Glutamatergic neuron (in vitro differentiated cells): ENCODE measurements around the gene SVOP. TPM values are rescaled to one million over a fixed set of nuclear protein-coding genes. Genes with fewer than 3 reads are reported as not detected.

ENCODE experiments used
- DNase-seq: peaks from one replicate; pipeline ENCODE4 v3.0.0; 2022
- H3K27ac Mint-ChIP-seq: one replicate; pipeline ENCODE4 v1.8.0; 2020; ENCODE audit warnings: mild to moderate bottlenecking, mixed read lengths, inconsistent platforms; ENCODE audit not compliant: unreplicated experiment
- H3K27me3 Mint-ChIP-seq: one replicate; pipeline ENCODE4 v1.8.0; 2020; ENCODE audit warnings: mild to moderate bottlenecking, moderate library complexity, mixed read lengths, inconsistent platforms; ENCODE audit not compliant: unreplicated experiment
- H3K36me3 Mint-ChIP-seq: one replicate; pipeline ENCODE4 v1.8.0; 2020; ENCODE audit warnings: mild to moderate bottlenecking, mixed read lengths, inconsistent platforms; ENCODE audit not compliant: unreplicated experiment
- H3K4me1 Mint-ChIP-seq: one replicate; pipeline ENCODE4 v1.8.0; 2020; ENCODE audit warnings: mild to moderate bottlenecking, low read depth, mixed read lengths, inconsistent platforms; ENCODE audit not compliant: unreplicated experiment
- H3K4me3 Mint-ChIP-seq: one replicate; pipeline ENCODE4 v1.8.0; 2020; ENCODE audit warnings: mild to moderate bottlenecking, mixed read lengths, inconsistent platforms; ENCODE audit not compliant: unreplicated experiment
- H3K9me3 Mint-ChIP-seq: one replicate; pipeline ENCODE4 v1.8.0; 2020; ENCODE audit warnings: mild to moderate bottlenecking, moderate library complexity, mixed read lengths, inconsistent platforms; ENCODE audit not compliant: unreplicated experiment
- total RNA-seq: library from RNA; stranded (reverse); fragmentation: NEBNext Ultra II Directional; extraction: Animal tissue kit (Norgen Biotek cat#: 25700); gene quantifications from one replicate; pipeline ENCODE4 v1.2.1, GENCODE V29; 2021; ENCODE audit not compliant: unreplicated experiment
- TF ChIP-seq, protein P1 (sequence below): fragments of 200-600 bp; sonication (generic); IDR thresholded peaks from one replicate; pipeline ENCODE4 v1.5.0; 2021; ENCODE audit not compliant: partially characterized antibody, unreplicated experiment

The SVOP gene
- total RNA-seq, 1 donor from 2014 or later = 79.3 TPM

DNA sequence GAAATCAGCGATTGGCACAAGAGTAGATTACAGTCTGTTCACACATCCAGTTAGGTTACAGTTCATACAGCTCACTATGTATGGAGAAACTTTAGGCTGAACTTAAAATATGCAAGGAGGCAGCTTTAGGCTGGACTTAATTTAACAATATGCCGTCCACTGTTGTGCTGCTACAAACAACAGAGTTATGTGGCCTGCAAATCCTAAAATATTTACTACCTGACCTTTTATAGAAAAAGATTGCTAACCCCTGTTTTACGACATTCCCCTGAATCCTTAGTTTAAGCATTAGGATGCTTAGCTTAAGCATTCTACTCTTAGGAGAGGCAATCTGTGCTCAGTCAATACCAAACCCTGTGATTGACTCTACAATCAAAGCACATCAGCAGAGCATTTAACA is 90.1 kb downstream of the SVOP start:
- DNase-seq = no peak
- TF ChIP-seq, protein P1, sequence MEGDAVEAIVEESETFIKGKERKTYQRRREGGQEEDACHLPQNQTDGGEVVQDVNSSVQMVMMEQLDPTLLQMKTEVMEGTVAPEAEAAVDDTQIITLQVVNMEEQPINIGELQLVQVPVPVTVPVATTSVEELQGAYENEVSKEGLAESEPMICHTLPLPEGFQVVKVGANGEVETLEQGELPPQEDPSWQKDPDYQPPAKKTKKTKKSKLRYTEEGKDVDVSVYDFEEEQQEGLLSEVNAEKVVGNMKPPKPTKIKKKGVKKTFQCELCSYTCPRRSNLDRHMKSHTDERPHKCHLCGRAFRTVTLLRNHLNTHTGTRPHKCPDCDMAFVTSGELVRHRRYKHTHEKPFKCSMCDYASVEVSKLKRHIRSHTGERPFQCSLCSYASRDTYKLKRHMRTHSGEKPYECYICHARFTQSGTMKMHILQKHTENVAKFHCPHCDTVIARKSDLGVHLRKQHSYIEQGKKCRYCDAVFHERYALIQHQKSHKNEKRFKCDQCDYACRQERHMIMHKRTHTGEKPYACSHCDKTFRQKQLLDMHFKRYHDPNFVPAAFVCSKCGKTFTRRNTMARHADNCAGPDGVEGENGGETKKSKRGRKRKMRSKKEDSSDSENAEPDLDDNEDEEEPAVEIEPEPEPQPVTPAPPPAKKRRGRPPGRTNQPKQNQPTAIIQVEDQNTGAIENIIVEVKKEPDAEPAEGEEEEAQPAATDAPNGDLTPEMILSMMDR = no peak
- Mint-ChIP-seq H3K4me3 (no peak overlapping the region), H3K4me1 (no peaks in the 10 kb centered on the region), H3K27ac (no peak overlapping the region), H3K36me3 (peaks cover 33% of the 10 kb centered on the region), H3K27me3 (peaks cover 2% of the 10 kb centered on the region), H3K9me3 (peaks cover 2% of the 10 kb centered on the region)

DNA sequence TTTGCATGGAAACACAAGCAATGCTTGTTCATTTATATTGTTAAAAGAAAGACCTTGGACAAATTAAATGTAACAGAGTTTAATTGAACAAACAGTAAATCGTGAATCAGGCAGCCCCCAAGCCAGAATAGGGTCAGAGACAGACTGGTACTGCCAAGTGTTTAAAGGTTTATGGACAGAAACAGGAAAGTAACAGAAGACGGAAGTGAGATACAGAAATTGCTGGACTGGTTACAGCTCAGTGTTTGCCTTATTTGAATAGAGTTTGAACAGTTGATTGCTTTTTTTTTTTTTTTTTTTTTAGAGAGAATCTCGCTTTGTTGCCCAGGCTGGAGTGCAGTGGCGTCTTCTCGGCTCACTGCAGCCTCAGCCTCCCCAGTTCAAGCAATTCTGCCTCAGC is 90.7 kb downstream of the SVOP start:
- Mint-ChIP-seq H3K4me3 (no peak overlapping the region), H3K27ac (no peak overlapping the region), H3K9me3 (peaks cover 2% of the 10 kb centered on the region), H3K36me3 (peaks cover 39% of the 10 kb centered on the region), H3K4me1 (no peaks in the 10 kb centered on the region), H3K27me3 (peaks cover 3% of the 10 kb centered on the region)
- DNase-seq = no peak
- TF ChIP-seq, protein P1 = no peak

DNA sequence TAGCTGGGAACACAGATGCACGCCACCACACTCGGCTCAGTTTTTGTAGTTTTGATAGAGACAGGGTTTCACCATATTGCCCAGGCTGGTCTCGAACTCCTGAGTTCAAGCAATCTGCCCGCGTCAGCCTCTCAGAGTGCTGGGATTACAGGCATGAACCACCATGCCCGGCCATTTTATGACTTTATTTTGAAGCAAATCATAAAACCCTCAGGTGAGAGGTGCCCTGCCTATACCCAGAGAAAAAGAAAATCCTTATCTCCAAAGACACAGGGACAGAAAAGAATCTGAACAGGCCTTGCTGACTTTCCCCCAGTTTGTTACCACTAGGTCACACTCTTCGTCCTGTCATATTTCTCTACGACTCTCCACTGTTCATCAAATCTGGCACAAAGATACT is 92.2 kb downstream of the SVOP start:
- TF ChIP-seq, protein P1 = no peak
- H3K9me3 Mint-ChIP-seq = no peaks in the 10 kb centered on the region
- H3K27ac Mint-ChIP-seq = no peak overlapping the region
- peaks cover 3% of the 10 kb centered on the region for H3K27me3 Mint-ChIP-seq
- no peak for DNase-seq
- H3K4me3 Mint-ChIP-seq = no peak overlapping the region
- peaks cover 47% of the 10 kb centered on the region for H3K36me3 Mint-ChIP-seq
- H3K4me1 Mint-ChIP-seq = no peaks in the 10 kb centered on the region

DNA sequence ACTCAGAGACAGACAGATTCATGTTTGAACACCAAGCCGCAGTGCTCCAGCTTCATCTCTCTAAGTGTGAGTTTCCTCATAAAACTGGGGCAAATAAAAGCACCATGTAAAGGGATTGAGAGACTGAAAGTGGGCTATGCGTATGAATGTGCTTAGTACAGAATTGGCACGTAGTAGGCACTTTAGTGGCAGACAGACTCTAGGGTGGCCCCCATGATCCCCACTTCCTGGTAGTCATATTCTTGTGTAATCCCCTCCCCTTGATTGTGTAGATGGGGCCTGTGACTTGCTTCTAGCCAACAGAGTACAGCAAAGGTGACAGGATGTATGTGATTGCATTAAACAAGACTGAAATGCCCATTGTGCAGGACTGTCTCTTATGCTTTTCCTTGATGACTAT is 98.0 kb downstream of the SVOP start:
- no peak overlapping the region for H3K27ac Mint-ChIP-seq
- no peak for DNase-seq
- H3K4me3 Mint-ChIP-seq = no peak overlapping the region
- H3K4me1 Mint-ChIP-seq = no peaks in the 10 kb centered on the region
- peaks cover 3% of the 10 kb centered on the region for H3K9me3 Mint-ChIP-seq
- H3K36me3 Mint-ChIP-seq = peaks cover 53% of the 10 kb centered on the region
- peaks cover 9% of the 10 kb centered on the region for H3K27me3 Mint-ChIP-seq
- TF ChIP-seq, protein P1 = no peak

DNA sequence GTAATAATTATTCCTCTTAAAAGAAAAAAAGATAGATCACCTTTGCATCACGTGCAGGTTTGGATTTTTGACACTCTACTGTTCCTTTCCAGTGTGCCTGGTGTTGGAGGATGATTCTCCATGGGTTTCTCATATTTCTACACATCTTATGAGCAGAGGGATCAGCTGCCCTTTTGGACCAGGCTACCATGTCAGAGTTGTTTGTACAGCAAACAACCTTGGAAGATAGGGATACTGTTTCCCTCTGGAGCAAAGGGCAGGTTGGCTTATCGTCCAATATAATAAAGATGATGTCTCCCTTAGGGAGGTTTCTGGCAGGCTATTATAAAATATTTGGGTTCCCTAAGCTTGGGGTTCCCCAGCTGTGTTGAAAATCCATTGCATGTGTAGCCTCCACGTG is 98.9 kb downstream of the SVOP start:
- peaks cover 7% of the 10 kb centered on the region for H3K27me3 Mint-ChIP-seq
- no peak overlapping the region for H3K4me3 Mint-ChIP-seq
- H3K4me1 Mint-ChIP-seq = no peaks in the 10 kb centered on the region
- H3K27ac Mint-ChIP-seq = no peak overlapping the region
- no peak for DNase-seq
- H3K36me3 Mint-ChIP-seq = peaks cover 51% of the 10 kb centered on the region
- H3K9me3 Mint-ChIP-seq = peaks cover 3% of the 10 kb centered on the region
- TF ChIP-seq, protein P1 = no peak
